ENCODE measurements around the gene TPCN1. TPM values are rescaled to one million over a fixed set of nuclear protein-coding genes. Genes with fewer than 3 reads are reported as not detected.

Gene TPCN1
- total and polyA plus RNA-seq, 2 of the 13 experiments (the other 11 are each of a cell fraction or from before 2014, with no cell fraction given) = 8.0 to 26.8 TPM

- TF ChIP-seq, protein P1, sequence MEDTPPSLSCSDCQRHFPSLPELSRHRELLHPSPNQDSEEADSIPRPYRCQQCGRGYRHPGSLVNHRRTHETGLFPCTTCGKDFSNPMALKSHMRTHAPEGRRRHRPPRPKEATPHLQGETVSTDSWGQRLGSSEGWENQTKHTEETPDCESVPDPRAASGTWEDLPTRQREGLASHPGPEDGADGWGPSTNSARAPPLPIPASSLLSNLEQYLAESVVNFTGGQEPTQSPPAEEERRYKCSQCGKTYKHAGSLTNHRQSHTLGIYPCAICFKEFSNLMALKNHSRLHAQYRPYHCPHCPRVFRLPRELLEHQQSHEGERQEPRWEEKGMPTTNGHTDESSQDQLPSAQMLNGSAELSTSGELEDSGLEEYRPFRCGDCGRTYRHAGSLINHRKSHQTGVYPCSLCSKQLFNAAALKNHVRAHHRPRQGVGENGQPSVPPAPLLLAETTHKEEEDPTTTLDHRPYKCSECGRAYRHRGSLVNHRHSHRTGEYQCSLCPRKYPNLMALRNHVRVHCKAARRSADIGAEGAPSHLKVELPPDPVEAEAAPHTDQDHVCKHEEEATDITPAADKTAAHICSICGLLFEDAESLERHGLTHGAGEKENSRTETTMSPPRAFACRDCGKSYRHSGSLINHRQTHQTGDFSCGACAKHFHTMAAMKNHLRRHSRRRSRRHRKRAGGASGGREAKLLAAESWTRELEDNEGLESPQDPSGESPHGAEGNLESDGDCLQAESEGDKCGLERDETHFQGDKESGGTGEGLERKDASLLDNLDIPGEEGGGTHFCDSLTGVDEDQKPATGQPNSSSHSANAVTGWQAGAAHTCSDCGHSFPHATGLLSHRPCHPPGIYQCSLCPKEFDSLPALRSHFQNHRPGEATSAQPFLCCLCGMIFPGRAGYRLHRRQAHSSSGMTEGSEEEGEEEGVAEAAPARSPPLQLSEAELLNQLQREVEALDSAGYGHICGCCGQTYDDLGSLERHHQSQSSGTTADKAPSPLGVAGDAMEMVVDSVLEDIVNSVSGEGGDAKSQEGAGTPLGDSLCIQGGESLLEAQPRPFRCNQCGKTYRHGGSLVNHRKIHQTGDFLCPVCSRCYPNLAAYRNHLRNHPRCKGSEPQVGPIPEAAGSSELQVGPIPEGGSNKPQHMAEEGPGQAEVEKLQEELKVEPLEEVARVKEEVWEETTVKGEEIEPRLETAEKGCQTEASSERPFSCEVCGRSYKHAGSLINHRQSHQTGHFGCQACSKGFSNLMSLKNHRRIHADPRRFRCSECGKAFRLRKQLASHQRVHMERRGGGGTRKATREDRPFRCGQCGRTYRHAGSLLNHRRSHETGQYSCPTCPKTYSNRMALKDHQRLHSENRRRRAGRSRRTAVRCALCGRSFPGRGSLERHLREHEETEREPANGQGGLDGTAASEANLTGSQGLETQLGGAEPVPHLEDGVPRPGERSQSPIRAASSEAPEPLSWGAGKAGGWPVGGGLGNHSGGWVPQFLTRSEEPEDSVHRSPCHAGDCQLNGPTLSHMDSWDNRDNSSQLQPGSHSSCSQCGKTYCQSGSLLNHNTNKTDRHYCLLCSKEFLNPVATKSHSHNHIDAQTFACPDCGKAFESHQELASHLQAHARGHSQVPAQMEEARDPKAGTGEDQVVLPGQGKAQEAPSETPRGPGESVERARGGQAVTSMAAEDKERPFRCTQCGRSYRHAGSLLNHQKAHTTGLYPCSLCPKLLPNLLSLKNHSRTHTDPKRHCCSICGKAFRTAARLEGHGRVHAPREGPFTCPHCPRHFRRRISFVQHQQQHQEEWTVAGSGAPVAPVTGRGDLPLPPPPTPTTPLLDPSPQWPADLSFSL (CRISPR knock-in tag; IDR thresholded peaks at IDR 0.05) = no peak
These were observed 6.3 kb upstream of the TPCN1 start (continued) for GRCh38 chr12:113214895-113215400.

GRCh38 chr12:113216027-113216426, 5.2 kb upstream of the TPCN1 start:
- FAIRE-seq (no peak), ATAC-seq (no peak), DNase-seq (ENCODE audit: low spot score) (no peak)
- H3K4me1 ChIP-seq (ENCODE audit: insufficient read depth, low read length) = peaks cover 35% of the 10 kb centered on the region
- H3K36me3 ChIP-seq (replicated peaks in 1 of 2; ENCODE audit: control insufficient read depth in 1 of 2, insufficient read depth in 2 of 2, low read length in 2 of 2) = no peaks in the 10 kb centered on the region
- H3K9me3 ChIP-seq (ENCODE audit: low read length) = no peaks in the 10 kb centered on the region
- in situ Hi-C loops (cut with HindIII; ENCODE audit: extremely low pct_ligation_motif_present, low pct_unique_long_range_greater_than_20kb) (no loop called here), intact Hi-C loops (cut with micrococcal nuclease; ENCODE audit: unreplicated experiment) (no loop called here)
- no TSS peak for BruUV-seq (replicated peaks)
- H3K9ac ChIP-seq (ENCODE audit: insufficient read depth, low read depth, low read length) = no peak overlapping the region
- no peak overlapping the region for H2AFZ ChIP-seq (ENCODE audit: low read length)
- no peaks in the 10 kb centered on the region for H3K79me2 ChIP-seq (ENCODE audit: insufficient read depth, low read length)
- 91% methylated on average over 2 of the region's 2 CpGs for WGBS (ENCODE audit: low lambda C conversion rate)
- H3K4me2 ChIP-seq (ENCODE audit: low read depth, low read length) = no peak overlapping the region
- H3K4me3 ChIP-seq (replicated peaks in 1 of 3; ENCODE audit: insufficient read depth in 1 of 3, low read depth in 2 of 3, low read length in 3 of 3) = no peak overlapping the region
- no peaks in the 10 kb centered on the region for H3K27me3 ChIP-seq (ENCODE audit: control insufficient read depth in 1 of 2, insufficient read depth in 2 of 2, low read length in 2 of 2)
- ChIA-PET CTCF (ENCODE audit: low intra/inter-chr PET ratio, low total read pairs) (no interaction called here), POLR2A (interaction anchor here (1.1 kb wide), 1 partner anchor 31 kb away, joined by 3 read pairs; the partner anchor contains the start of genes DDX54 and RITA1)
- no peak overlapping the region for H3K27ac ChIP-seq (ENCODE audit: extremely low read length, insufficient read depth, low read length)
- no peaks in the 10 kb centered on the region for H4K20me1 ChIP-seq (ENCODE audit: insufficient read depth, low read length)
- TF ChIP-seq DMTF1 (CRISPR knock-in tag; IDR thresholded peaks at IDR 0.05) = no peak
- TF ChIP-seq, protein P2, sequence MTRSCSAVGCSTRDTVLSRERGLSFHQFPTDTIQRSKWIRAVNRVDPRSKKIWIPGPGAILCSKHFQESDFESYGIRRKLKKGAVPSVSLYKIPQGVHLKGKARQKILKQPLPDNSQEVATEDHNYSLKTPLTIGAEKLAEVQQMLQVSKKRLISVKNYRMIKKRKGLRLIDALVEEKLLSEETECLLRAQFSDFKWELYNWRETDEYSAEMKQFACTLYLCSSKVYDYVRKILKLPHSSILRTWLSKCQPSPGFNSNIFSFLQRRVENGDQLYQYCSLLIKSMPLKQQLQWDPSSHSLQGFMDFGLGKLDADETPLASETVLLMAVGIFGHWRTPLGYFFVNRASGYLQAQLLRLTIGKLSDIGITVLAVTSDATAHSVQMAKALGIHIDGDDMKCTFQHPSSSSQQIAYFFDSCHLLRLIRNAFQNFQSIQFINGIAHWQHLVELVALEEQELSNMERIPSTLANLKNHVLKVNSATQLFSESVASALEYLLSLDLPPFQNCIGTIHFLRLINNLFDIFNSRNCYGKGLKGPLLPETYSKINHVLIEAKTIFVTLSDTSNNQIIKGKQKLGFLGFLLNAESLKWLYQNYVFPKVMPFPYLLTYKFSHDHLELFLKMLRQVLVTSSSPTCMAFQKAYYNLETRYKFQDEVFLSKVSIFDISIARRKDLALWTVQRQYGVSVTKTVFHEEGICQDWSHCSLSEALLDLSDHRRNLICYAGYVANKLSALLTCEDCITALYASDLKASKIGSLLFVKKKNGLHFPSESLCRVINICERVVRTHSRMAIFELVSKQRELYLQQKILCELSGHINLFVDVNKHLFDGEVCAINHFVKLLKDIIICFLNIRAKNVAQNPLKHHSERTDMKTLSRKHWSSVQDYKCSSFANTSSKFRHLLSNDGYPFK (CRISPR knock-in tag; IDR thresholded peaks at IDR 0.05; ENCODE audit: borderline replicate concordance) = no peak
- no peak for TF ChIP-seq ZNF180 (CRISPR knock-in tag; IDR thresholded peaks at IDR 0.05; ENCODE audit: borderline replicate concordance, low read depth)
- no peak for TF ChIP-seq TAF1 (CRISPR knock-in tag; IDR thresholded peaks at IDR 0.05)
- TF ChIP-seq ZFP37 (CRISPR knock-in tag; IDR thresholded peaks at IDR 0.05; ENCODE audit: borderline replicate concordance) = no peak
